Measurements from ENCODE around the gene SPATA6. TPM values are rescaled to one million over a fixed set of nuclear protein-coding genes. Genes with fewer than 3 reads are reported as not detected.
"Not testable (repeated sequence)": the region's sequence is repeated elsewhere in the genome, so short reads cannot be mapped to it uniquely, and the experiment has no call there.

The SPATA6 gene
- total and polyA plus RNA-seq, 2 of the 4 experiments (the other 2 are of a cell fraction), result 1.1 to 2.0 TPM

GRCh38 chr1:48471691-48472576 is at the start of gene SPATA6 (continued):
- no peak for TF ChIP-seq MXI1 (IDR thresholded peaks at IDR 0.05; ENCODE audit: borderline replicate concordance, low read depth, low read length)
- TF ChIP-seq RAD21 (IDR thresholded peaks at IDR 0.05; ENCODE audit: low read length), result peak; percentile 10; the same call in 1 of the 2 replicates
- no peak for TF ChIP-seq CHD1 (IDR thresholded peaks at IDR 0.05; ENCODE audit: low read depth, low read length)
- TF ChIP-seq BHLHE40 (IDR thresholded peaks at IDR 0.05; ENCODE audit: low read depth, low read length), result no peak
- no peak for TF ChIP-seq NFE2L2 (IDR thresholded peaks at IDR 0.05; ENCODE audit: low read depth, low read length)
- TF ChIP-seq FOS (IDR thresholded peaks at IDR 0.05; ENCODE audit: low read depth, low read length), result no peak

- H3K27ac ChIP-seq (ENCODE audit: insufficient read depth, low read length); H3K27me3 ChIP-seq (ENCODE audit: control insufficient read depth, insufficient read depth, low read length); H4K91ac ChIP-seq (ENCODE audit: insufficient read depth, low read depth, low read length); ATAC-seq (ENCODE audit: low read depth); in situ Hi-C loops (cut with MboI; ENCODE audit: low sequenced_read_pairs); H3K4me2 ChIP-seq (ENCODE audit: low read depth, low read length); H2AFZ ChIP-seq (replicated peaks; ENCODE audit: low read length, poor library complexity); H2BK5ac ChIP-seq (ENCODE audit: low read depth, low read length, poor library complexity, severe bottlenecking); H3K56ac ChIP-seq (ENCODE audit: extremely low read depth, insufficient read depth, low read length); CTCF ChIA-PET; H3K9ac ChIP-seq (ENCODE audit: low read depth, low read length); intact Hi-C loops (cut with micrococcal nuclease); H3K18ac ChIP-seq (ENCODE audit: low read depth, low read length); H3K14ac ChIP-seq (replicated peaks; ENCODE audit: low read depth, low read length); H2AK5ac ChIP-seq (ENCODE audit: low read depth, low read length); H4K5ac ChIP-seq (ENCODE audit: low read depth, low read length); H4K8ac ChIP-seq (ENCODE audit: low read depth in 2 of 2, low read length in 2 of 2); H2BK20ac ChIP-seq (ENCODE audit: low read depth, low read length); H3K9me3 ChIP-seq (ENCODE audit: control insufficient read depth, insufficient read depth, low read length); H4K20me1 ChIP-seq (ENCODE audit: insufficient read depth, low read length); H3K36me3 ChIP-seq (ENCODE audit: control insufficient read depth, insufficient read depth, low read length); DNase-seq; H3K4me3 ChIP-seq (ENCODE audit: insufficient read depth, low read depth, low read length); POLR2A ChIA-PET (ENCODE audit: unreplicated experiment); BruUV-seq (replicated peaks); H2BK15ac ChIP-seq (ENCODE audit: low read depth, low read length); H3K79me1 ChIP-seq (ENCODE audit: low read depth in 1 of 2, low read length in 2 of 2); H2BK120ac ChIP-seq (ENCODE audit: low read depth, low read length); H3K23ac ChIP-seq (ENCODE audit: low read depth, low read length); H3K9me1 ChIP-seq (ENCODE audit: insufficient read depth, low read length); H2AK9ac ChIP-seq (replicated peaks; ENCODE audit: low read depth, low read length, poor library complexity); H3K4ac ChIP-seq (ENCODE audit: low read depth, low read length); dilution Hi-C loops (cut with HindIII; ENCODE audit: low sequenced_read_pairs, unreplicated experiment); H3K4me1 ChIP-seq (ENCODE audit: control insufficient read depth, insufficient read depth, low read length): not testable (repeated sequence)
- no CpG with 5 or more reads among the region's 6 CpGs for WGBS, 2 experiments (ENCODE audit: extremely low coverage in 2 of 2, insufficient read length in 1 of 2)
Observed at GRCh38 chr1:48519896-48520295, 47.9 kb upstream of the SPATA6 start.
